COR-L47 (cell line): ENCODE measurements around the gene UAP1.

Experiments used
- DNase-seq: peaks from one replicate; lab custom pipeline; 2025; lab: John Stamatoyannopoulos, UW

UAP1 gene

DNA sequence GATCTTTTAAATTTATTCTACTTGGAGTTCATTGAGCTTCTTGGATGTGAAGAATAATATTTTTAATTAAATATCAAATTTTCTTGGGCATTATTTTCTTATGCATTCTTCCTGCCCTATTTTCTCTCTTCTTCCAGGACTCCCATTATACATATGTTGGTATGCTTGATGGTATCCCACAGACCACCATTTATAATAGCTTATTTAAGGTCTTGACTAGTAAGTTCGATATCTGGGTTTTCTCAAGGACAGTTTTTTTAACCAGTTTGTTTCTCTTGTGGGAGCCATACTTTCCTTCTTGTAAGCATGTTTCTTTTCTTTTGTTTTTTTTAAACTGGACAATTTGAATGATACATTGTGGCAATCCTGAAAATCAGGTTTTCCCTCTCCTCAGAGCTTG lies 55.3 kb downstream of the UAP1 start:
- DNase-seq, result no peak

DNA sequence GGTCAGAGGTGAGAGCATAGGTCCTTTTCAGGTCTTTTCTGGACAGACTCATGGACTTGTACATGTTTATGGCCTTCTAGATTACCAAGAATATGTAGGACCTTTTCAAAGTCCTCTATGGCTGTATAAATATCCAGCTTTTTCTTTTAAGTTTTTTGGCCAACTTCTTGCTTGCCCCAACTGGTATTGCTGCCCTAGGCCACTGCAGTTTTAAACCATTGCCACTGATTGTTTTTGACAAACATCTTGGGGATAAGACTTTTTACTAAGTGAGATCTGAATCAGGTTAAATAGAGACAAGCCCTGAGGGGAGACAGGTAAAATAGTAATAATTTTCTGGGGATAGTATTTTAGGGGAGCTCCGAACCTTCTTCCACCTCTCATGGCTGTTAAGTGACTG lies 56.0 kb downstream of the UAP1 start:
- DNase-seq, result no peak

DNA sequence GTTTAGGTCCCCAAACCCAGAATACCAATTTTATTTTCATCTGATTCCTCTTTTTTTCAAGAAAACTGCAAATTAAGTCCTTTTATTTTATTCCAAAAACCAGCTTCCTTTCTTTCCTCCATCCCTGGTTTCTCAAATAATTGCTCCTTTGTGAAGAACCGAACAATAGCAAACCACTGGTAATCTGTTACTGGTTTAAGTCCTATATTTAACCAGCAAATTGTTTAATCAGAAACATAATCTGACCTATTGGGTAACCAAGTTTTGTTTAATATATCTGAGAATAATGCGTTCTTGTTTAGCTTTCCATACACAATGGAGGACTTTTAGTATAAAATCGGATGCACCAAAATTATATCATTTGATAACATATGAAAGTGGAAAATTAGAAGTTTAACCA lies 57.6 kb downstream of the UAP1 start:
- DNase-seq, result no peak

DNA sequence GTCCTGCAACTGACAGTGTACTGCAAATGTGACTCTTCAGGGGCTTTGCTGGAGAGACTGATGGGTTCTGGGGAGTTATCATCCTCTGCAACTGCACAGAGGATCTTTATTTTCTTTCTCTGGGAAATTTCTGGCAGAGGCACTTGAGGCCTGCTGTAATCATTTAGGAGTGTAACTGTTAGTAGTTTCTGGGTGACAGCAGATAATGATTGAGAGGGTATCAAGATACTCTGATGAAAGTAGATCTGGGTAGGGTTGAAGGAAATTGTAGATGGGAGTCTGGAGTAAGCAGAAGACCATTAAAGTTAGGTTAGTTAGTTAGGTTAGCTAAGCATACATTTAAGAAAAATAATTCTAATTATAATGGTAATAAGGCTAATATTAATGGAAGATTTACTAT lies 59.7 kb downstream of the UAP1 start:
- DNase-seq, result no peak

DNA sequence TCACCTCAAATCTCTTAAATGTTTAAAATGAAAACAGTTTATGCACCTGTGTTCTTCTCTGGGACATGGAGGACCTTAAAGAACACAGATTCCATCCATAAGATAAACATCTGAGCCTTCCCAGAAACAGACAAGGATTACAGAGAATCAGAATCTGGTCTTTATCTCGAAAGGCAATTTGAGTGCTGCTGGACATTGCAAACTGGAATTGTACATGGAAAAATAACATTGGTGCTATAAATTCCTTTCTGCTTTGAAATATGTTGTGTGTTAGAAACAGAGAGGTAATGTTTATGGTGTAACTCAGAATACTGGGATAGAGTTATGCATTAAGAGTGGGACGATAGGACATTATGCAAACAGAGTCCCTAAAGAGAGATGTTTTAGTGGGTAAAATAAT lies 64.2 kb downstream of the UAP1 start:
- no peak for DNase-seq

DNA sequence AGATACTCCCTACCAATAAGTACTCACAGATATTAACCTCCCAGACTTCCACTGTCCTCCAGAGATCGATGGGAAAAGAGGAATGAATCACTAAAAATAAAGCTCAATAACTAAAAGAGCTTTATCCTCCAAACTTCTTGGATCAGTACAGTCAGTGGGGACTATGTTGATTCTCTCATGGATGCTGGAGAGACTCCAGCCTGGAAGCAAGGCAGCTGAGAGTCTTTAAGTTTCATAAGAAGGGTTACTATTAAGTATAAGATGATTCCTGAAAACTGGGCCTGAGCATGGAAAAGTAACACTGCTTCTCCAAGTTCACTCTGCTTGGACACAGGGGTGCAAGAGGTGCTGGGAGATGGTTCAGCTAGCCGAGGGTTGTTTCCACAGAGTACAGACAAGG lies 64.6 kb downstream of the UAP1 start:
- no peak for DNase-seq

DNA sequence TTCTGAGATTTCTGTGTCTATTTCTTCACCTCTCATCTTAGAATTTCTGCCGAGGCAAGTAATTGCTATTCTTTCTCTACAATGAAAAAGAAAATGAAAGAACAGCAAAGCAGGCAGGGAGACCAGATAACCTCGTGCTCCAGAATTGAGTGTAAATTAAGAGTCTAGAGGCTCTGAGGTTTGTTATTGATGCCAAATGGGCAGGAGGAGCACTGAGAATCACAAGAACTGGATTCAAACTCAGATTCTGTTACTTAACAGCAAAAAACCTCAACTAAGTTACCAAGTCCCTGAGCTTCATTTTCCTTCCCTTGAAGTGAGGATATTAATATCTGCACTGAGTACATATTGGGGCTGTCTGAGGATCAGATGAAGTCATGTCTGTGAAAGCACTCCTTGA lies 65.2 kb downstream of the UAP1 start:
- DNase-seq, result no peak

DNA sequence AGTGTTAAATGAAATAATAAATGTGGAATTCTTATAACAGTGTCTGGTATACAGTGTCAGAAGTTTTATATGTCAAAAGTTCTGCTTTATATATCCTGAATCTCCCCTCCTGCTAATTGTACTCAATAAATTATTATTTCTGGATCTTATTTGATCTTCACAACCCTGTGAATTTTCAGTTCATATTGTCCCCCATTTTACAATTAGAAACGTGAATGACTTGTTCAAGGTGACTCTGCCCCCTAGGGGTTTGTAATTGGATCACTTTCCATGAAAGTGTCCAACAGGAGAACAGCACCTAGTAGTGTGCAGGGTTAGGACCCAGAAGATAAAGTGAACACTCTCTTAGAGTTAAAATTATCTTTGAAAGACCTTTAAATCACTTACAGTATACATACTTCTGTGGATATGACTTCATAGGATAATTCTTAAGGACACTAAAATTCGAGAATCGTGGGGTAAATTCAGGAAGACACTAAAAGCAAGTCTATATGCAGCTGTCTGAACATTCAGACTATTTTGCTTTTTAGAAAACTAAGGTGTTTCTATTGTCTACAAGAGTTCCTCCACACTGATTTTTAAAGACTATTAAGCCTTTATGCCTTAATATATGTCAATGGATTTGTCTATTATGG lies 66.3 kb downstream of the UAP1 start:
- peak; percentile 15 for DNase-seq

DNA sequence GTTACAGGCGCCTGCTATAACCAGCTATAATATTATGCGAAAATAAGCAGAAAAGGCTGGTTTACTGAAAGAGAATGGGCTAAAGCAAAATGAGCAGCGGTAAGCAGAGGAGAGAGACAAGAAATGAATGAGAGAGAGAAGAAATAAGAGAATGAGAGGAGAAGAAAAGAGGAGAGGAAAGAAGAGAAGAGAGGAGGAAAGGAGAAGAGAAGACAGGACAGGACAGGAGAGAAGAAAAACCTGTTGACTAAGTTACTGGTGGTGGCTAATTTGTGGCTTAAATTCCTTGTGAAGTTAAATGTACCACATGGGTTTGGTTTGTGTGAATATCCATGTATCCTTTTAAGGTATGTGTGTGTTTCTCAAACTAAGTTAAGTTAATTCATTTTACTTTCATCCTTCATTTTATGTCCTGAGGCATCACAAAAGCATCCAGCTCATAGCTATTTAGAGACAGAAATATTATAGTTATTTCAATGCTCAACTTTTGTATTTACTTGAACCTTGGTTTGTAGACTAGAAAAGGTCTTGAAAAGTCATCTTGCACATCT lies 67.6 kb downstream of the UAP1 start:
- DNase-seq, result no peak

DNA sequence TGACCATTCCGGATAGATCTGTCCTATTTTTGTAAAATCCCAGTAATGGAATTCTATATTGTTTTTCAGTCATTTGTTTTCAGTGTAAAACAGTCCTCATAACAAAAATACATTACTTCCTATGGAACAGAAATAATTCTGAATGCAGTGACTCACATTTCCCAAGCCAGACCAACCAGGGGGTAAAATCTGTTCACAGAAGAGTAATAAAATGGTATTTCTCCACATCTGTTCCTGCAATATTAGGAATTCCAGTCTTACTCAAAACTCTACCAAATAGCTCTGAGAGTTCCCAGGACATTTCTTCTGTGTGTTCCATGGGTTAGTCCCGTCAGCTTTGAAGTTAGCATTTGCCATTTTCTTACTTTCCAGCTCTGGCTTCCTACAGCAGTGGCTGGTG lies 68.1 kb downstream of the UAP1 start:
- no peak for DNase-seq

DNA sequence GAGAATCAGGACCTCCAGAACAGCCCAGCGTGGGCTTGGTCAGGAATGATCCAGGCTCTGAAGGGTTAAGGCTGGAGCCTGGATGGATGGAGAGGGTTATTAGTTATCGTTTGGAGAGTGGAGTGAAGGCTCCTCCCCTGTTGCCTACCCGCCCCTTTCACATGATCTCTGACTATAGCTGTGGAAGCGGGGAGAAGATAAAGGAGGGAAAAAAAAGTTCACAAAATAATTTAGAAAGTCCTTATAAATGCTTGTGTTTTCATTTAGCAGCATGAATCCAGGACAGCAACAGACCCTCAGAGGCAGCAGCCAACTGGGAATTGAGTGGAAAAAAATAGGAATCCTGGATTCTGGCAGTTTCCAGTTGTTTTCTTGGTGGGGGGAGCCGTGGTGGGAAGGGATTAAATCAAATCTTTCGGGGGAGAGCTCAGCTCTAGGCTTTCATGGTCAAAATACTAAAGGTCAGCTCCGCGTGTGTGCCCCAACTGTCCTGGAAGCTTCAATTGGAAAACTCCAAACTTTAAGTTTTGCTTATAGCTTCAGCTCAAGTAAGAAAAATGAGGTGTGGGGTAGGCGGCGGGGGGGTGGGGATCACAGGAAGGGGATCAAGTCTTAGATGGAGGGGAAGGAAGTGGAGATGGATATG lies 70.1 kb downstream of the UAP1 start:
- DNase-seq, result no peak

DNA sequence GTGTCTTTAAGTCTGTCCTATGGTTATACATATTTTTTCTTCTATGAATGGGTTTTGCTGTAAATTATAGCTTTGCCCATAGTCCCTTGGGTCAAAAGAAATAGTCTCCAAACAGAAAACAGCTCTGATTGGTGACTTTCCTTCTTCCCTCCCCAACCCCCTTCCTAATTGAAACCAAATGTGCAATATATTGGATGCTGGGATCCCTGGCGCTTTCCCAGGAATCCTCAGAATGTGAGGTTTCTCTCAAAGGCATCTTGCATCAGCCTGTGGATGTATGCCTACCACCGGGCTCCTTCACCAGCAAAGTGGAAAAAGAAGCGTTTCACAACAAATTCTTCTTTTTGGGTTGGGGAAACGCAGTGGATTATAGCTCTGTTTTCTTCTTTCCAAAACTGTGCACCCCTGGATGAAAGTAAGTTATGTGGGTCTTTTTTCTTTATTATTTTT lies 70.7 kb downstream of the UAP1 start, which contains the start of gene DDR2:
TSS of gene DDR2 (plus strand) at position 248 of the 450 bp plus-strand sequence. CDS start 86,600 bp downstream, outside the sequence.
- no peak for DNase-seq

DNA sequence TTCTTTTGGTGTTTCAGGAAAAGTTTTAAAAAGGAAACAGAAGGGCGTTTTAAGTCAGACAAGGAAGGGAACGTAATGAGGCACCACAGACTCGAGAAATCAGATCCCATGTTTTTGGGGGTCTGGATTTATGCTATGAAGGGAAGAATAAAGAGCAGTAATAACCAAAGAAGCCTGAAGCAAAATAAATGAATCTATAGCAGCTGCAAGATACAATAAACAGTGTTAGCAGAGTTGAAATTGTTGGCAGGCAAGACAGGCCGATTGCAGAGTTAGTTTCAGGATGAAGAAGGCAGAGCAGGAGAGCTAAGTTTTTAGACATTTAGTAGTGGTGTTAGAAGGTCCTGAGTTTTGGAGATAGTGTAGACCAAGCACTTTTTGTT lies 71.2 kb downstream of the UAP1 start:
- no peak for DNase-seq

DNA sequence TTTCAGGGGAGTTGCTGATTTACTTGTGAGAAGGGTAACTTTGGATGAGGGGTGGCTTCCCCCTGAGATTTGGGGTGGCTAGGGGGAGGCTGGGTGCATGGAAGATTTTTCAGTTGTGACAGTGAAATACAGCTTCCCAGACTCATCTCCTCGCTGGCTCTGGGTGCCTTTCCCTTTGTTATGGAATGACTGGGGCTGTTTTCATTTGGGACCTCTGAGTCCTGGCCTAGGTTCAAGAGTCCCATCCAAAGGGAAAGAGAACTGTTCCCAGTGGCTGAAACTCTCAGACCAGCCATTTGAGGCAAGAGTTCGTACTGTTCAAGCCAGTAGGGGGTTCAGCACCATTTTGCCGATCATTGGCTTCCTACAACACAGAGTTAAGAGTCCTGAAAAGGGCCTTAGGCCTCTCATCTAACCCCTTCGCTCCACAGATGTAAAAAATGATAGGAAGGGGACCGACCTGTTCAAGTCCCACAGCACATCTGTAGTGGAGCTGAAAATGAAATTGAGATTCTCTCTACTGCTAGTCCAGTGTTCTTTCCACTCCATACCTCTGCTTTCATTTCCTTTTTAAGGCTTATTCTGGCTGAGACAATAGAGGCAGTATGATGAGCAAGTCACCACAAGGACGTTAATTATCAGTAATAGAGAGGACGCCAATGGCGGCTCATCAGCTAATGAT lies 71.7 kb downstream of the UAP1 start:
- DNase-seq, result no peak

DNA sequence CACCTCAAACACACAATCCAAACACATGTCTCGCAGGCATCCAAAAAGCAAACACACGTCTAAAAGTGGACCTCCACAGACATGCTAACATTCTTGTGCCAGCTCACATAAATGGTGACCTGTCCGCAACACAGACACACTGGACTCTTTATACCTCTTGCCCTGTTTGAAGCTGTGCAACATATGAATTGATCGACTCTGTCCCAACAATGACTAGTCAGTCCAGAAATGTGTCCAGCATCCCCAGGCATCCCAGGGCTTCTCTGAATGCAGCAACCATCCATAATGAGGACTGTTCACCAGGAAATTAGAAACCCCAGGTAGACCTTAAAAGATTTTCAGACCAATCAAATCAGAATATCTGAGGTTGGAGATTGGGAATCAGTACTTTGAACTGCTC lies 73.9 kb downstream of the UAP1 start:
- no peak for DNase-seq

DNA sequence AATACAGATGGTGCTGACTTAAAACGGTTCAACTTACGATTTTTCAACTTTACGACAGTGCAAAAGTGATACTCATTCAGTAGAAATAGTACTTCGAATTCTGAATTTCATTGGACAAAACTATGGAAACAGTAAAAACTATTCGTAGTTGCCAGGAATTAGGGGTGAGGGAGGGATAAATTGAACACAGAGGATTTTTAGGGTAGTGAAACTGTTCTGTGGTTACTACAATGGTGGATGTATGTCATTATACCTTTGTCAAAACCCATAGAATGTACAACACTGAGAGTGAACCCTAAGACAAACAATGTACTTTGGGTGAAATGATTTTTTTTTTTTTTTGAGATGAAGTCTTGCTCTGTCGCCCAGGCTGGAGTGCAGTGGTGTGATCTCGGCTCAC lies 78.2 kb downstream of the UAP1 start:
- DNase-seq, result no peak

DNA sequence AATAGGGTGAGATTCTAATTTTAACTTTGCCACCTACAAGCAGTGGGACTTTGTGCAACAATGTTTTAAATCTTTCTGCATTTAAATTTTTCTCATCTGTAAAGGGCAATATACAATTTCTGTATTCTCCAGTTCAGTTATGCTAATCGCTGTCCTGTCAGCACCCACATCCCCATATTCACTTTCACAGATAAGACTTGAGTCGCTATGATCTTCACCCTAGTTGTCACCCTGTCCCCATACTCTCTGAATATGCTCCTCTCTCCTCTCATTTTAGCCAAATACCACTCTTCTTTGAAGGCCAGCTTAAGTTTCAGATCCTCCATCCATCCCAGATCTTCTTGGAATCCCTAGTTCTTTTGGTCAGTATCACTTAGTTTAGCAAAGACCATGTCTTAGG lies 79.6 kb downstream of the UAP1 start:
- DNase-seq, result no peak

DNA sequence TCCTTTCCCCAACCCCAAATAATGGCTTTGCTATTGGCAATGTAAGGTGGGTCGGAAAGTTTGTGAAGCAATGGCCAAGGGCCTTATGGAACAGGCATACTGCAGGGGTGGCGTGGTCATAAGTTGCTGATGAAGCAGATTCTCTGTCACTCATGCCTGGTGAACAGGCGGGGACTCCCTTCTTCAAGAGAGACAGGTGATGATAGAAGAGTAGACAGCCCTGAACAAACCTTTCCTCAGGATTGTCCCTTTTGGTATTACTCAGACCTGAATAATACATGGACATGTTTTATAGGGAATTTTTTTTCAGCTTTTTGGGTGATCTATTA lies 83.4 kb downstream of the UAP1 start:
- DNase-seq, result no peak

DNA sequence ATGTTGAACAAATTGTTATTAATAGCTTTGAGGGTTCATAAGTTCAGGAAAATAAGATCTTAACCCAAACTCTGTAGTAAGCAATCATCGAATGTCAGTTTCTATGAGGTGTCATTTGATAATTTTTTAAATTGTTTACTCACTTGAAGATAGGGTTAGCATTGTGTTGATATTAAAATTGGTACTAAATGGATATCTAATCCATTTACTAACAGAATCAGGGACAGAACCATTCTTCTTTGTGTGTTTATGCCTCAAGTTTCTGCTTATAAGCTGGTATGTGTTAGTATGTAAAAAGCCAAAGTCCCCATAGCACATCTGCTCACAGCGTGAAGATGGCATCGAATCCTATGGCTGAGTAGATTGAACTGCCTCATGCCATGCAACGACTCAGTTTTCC lies 84.1 kb downstream of the UAP1 start:
- no peak for DNase-seq

DNA sequence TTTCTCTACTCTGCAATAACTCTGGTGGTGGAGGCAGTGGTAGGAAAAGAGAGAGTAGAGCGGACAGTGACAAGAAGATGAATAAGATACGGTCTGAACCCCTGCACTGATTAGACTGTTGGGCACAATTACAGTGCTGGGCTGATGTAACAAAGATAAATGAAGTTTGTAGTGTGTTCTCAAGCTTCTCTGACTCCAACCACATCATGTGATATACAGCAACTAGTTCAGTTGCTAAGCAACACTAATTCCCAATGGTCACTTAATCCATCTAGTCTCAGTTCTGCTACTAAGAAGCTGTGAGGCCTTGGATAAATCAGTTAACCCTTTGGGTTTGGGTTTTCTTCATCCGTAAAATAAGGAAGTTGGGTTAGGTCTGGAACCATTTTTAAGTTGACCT lies 88.1 kb downstream of the UAP1 start:
- DNase-seq, result no peak
